ENCODE measurements around the gene CFAP43. TPM values are rescaled to one million over a fixed set of nuclear protein-coding genes. Genes with fewer than 3 reads are reported as not detected.

The CFAP43 gene
- total RNA-seq = under 1 TPM; 0.19 to 0.27 TPM
- polyA plus RNA-seq = under 1 TPM in 1 of 2 donors, not detected in 1; 0.10 TPM
- long read RNA-seq, donor 1, partial matches to known transcripts = 0 of 1 reads
- long read RNA-seq, donor 1, other reads (novel, unspliced or antisense) = 1 of 1 reads
- long read RNA-seq, donor 2 = 0 reads

- ATAC-seq (ENCODE audit: low FRiP score) (peak; percentile 100), DNase-seq (peak; percentile 99 to 100)
- Histone ChIP-seq H3K36me3 (ENCODE audit: control insufficient read depth in 1 of 2, insufficient read depth in 2 of 2, low read length in 1 of 2) (no peaks in the 10 kb centered on the region), H3K27ac (ENCODE audit: low read depth in 1 of 2, low read length in 2 of 2) (no peak within 1 kb of the TSS), H3K9me3 (ENCODE audit: control insufficient read depth, low read length) (no peaks in the 10 kb centered on the region), H3K4me1 (ENCODE audit: control insufficient read depth in 1 of 2, insufficient read depth in 2 of 2, low read length in 2 of 2) (no peaks in the 10 kb centered on the region), H3K27me3 (ENCODE audit: control insufficient read depth in 1 of 2, insufficient read depth in 2 of 2, low read length in 1 of 2) (no peaks in the 10 kb centered on the region), H3K4me3 (ENCODE audit: low read length in 2 of 2) (peak within 1 kb of the TSS; percentile 20 to 33)
- WGBS, 2 donors = 1% methylated on average over 52 to 60 of the region's 60 CpGs
- intact Hi-C loops (cut with DNase I) = no loop called here
Measured at GRCh38 chr10:104231784-104232612, at the start of gene CFAP43. Gene CFAP43 (minus strand): TSS chr10:104232364. CDS start chr10:104232246, 118 bp downstream.

DNA sequence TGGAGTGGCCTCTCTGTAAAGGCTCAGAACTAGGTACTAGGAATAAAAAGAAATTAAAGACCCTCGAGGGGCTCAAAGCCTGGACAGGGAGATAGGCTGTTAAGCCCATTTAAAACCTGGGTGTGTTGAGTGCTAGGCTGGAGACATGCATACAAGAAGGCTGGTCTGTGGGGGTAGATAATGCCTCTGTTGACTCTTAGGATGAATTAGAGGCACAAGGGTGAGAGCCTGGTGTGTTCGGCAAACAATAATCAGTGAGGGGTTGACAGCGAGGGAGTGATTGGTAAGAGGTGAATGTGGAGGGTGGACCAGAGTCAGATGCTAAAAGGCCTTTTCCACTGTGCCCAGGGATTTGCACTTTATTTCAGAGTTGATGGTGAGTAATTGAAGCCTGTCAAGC is 49.5 kb upstream of the CFAP43 start:
- Histone ChIP-seq H3K27ac (ENCODE audit: low read depth in 1 of 2, low read length in 2 of 2) (no peak overlapping the region), H3K27me3 (ENCODE audit: control insufficient read depth in 1 of 2, insufficient read depth in 2 of 2, low read length in 1 of 2) (no peaks in the 10 kb centered on the region), H3K4me1 (ENCODE audit: control insufficient read depth in 1 of 2, insufficient read depth in 2 of 2, low read length in 2 of 2) (no peaks in the 10 kb centered on the region), H3K4me3 (ENCODE audit: low read length in 2 of 2) (no peak overlapping the region), H3K36me3 (ENCODE audit: control insufficient read depth in 1 of 2, insufficient read depth in 2 of 2, low read length in 1 of 2) (no peaks in the 10 kb centered on the region), H3K9me3 (ENCODE audit: control insufficient read depth, low read length) (no peaks in the 10 kb centered on the region)
- intact Hi-C loops (cut with DNase I) = no loop called here
- DNase-seq (no peak), ATAC-seq (ENCODE audit: low FRiP score) (no peak)
- WGBS, 2 donors = 83 to 88% methylated on average over 3 of the region's 3 CpGs

GRCh38 chr10:104279550-104280259 is 47.5 kb upstream of the CFAP43 start:
- no peak overlapping the region for H3K27ac ChIP-seq (ENCODE audit: low read depth in 1 of 2, low read length in 2 of 2)
- no peaks in the 10 kb centered on the region for H3K27me3 ChIP-seq (ENCODE audit: control insufficient read depth in 1 of 2, insufficient read depth in 2 of 2, low read length in 1 of 2)
- ATAC-seq (ENCODE audit: low FRiP score) = no peak
- 92 to 95% methylated on average over 3 of the region's 3 CpGs for WGBS, 2 donors
- no peaks in the 10 kb centered on the region for H3K9me3 ChIP-seq (ENCODE audit: control insufficient read depth, low read length)
- no peak for DNase-seq
- no peak overlapping the region for H3K4me3 ChIP-seq (ENCODE audit: low read length in 2 of 2)
- H3K4me1 ChIP-seq (ENCODE audit: control insufficient read depth in 1 of 2, insufficient read depth in 2 of 2, low read length in 2 of 2) = no peaks in the 10 kb centered on the region
- H3K36me3 ChIP-seq (ENCODE audit: control insufficient read depth in 1 of 2, insufficient read depth in 2 of 2, low read length in 1 of 2) = no peaks in the 10 kb centered on the region
- intact Hi-C loops (cut with DNase I) = no loop called here

DNA sequence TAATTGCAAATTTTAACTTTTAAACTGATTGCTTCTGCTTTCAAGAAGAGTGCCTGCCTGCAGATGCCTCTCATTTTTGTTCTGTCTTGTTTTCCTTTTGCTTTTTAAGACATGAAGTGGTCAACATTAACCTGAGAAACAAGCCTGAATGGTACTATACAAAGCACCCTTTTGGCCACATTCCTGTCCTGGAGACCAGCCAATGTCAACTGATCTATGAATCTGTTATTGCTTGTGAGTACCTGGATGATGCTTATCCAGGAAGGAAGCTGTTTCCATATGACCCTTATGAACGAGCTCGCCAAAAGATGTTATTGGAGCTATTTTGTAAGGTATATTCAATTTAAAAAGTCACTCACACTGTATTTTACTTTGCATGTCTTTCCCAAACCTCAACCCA is 45.6 kb upstream of the CFAP43 start:
- Histone ChIP-seq H3K4me3 (ENCODE audit: low read length in 2 of 2) (no peak overlapping the region), H3K4me1 (ENCODE audit: control insufficient read depth in 1 of 2, insufficient read depth in 2 of 2, low read length in 2 of 2) (no peaks in the 10 kb centered on the region), H3K36me3 (ENCODE audit: control insufficient read depth in 1 of 2, insufficient read depth in 2 of 2, low read length in 1 of 2) (no peaks in the 10 kb centered on the region), H3K27me3 (ENCODE audit: control insufficient read depth in 1 of 2, insufficient read depth in 2 of 2, low read length in 1 of 2) (no peaks in the 10 kb centered on the region), H3K27ac (ENCODE audit: low read depth in 1 of 2, low read length in 2 of 2) (no peak overlapping the region), H3K9me3 (ENCODE audit: control insufficient read depth, low read length) (no peaks in the 10 kb centered on the region)
- ATAC-seq (ENCODE audit: low FRiP score) (no peak), DNase-seq (no peak)
- intact Hi-C loops (cut with DNase I) = no loop called here
- 85 to 92% methylated on average over 2 of the region's 2 CpGs for WGBS, 2 donors

GRCh38 chr10:104276192-104276591 is 44.0 kb upstream of the CFAP43 start:
- WGBS, 2 donors = 70 to 75% methylated on average over 1 of the region's 1 CpG
- ATAC-seq (ENCODE audit: low FRiP score) (no peak), DNase-seq (no peak)
- intact Hi-C loops (cut with DNase I) = no loop called here
- H3K36me3 ChIP-seq (ENCODE audit: control insufficient read depth in 1 of 2, insufficient read depth in 2 of 2, low read length in 1 of 2) = no peaks in the 10 kb centered on the region
- no peak overlapping the region for H3K27ac ChIP-seq (ENCODE audit: low read depth in 1 of 2, low read length in 2 of 2)
- H3K9me3 ChIP-seq (ENCODE audit: control insufficient read depth, low read length) = no peaks in the 10 kb centered on the region
- no peaks in the 10 kb centered on the region for H3K4me1 ChIP-seq (ENCODE audit: control insufficient read depth in 1 of 2, insufficient read depth in 2 of 2, low read length in 2 of 2)
- no peaks in the 10 kb centered on the region for H3K27me3 ChIP-seq (ENCODE audit: control insufficient read depth in 1 of 2, insufficient read depth in 2 of 2, low read length in 1 of 2)
- H3K4me3 ChIP-seq (ENCODE audit: low read length in 2 of 2) = no peak overlapping the region

GRCh38 chr10:104274762-104275721 is 42.9 kb upstream of the CFAP43 start:
- peak overlapping the region in 1 of 2 donors; percentile 22 for H3K4me3 ChIP-seq (ENCODE audit: low read length in 2 of 2)
- no peaks in the 10 kb centered on the region for H3K27me3 ChIP-seq (ENCODE audit: control insufficient read depth in 1 of 2, insufficient read depth in 2 of 2, low read length in 1 of 2)
- ATAC-seq (ENCODE audit: low FRiP score) (peak; percentile 83), DNase-seq (peak; percentile 57 to 78)
- no peaks in the 10 kb centered on the region for H3K36me3 ChIP-seq (ENCODE audit: control insufficient read depth in 1 of 2, insufficient read depth in 2 of 2, low read length in 1 of 2)
- WGBS, 2 donors = 19 to 23% methylated on average over 41 to 42 of the region's 42 CpGs
- H3K4me1 ChIP-seq (ENCODE audit: control insufficient read depth in 1 of 2, insufficient read depth in 2 of 2, low read length in 2 of 2) = no peaks in the 10 kb centered on the region
- intact Hi-C loops (cut with DNase I) = no loop called here
- H3K9me3 ChIP-seq (ENCODE audit: control insufficient read depth, low read length) = no peaks in the 10 kb centered on the region
- no peak overlapping the region for H3K27ac ChIP-seq (ENCODE audit: low read depth in 1 of 2, low read length in 2 of 2)

DNA sequence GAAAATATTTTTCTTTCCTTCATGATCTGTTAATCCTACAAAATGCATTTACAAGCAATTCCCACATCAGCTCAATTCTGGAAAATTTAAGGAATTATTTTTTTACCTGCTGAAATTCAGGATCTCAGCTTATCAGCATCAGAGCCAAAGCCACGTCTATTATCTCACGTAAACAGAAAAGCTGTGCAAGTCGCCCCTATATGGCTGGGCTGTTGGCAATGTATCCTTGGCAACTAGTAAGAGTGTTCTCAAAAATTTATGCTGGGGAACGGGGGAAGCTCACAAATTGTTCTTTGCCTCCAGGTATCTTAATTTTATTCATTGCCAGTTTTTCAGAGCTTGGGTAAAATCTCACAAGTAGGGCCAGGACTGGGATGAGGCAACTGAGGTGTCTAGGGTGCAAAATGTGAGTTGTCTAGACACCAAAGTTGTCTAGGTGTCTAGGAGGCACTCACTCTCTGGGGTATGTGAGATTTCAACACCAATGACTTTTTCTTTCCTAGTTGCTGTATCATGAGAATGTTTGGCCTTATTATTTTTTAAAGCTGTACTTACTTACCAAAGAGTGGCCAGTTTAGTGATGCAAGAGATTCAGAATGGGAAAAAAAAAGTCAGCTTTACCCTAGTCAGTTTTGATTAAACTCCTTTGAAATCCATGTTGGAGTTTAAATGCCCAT is 41.9 kb upstream of the CFAP43 start:
- Histone ChIP-seq H3K4me3 (ENCODE audit: low read length in 2 of 2) (no peak overlapping the region), H3K4me1 (ENCODE audit: control insufficient read depth in 1 of 2, insufficient read depth in 2 of 2, low read length in 2 of 2) (no peaks in the 10 kb centered on the region), H3K27ac (ENCODE audit: low read depth in 1 of 2, low read length in 2 of 2) (no peak overlapping the region), H3K9me3 (ENCODE audit: control insufficient read depth, low read length) (no peaks in the 10 kb centered on the region), H3K36me3 (ENCODE audit: control insufficient read depth in 1 of 2, insufficient read depth in 2 of 2, low read length in 1 of 2) (no peaks in the 10 kb centered on the region), H3K27me3 (ENCODE audit: control insufficient read depth in 1 of 2, insufficient read depth in 2 of 2, low read length in 1 of 2) (no peaks in the 10 kb centered on the region)
- intact Hi-C loops (cut with DNase I) = no loop called here
- DNase-seq (no peak), ATAC-seq (ENCODE audit: low FRiP score) (no peak)
- 44 to 53% methylated on average over 4 of the region's 4 CpGs for WGBS, 2 donors

GRCh38 chr10:104273286-104273685 is 41.1 kb upstream of the CFAP43 start:
- Histone ChIP-seq H3K27ac (ENCODE audit: low read depth in 1 of 2, low read length in 2 of 2) (no peak overlapping the region), H3K9me3 (ENCODE audit: control insufficient read depth, low read length) (no peaks in the 10 kb centered on the region), H3K4me1 (ENCODE audit: control insufficient read depth in 1 of 2, insufficient read depth in 2 of 2, low read length in 2 of 2) (no peaks in the 10 kb centered on the region), H3K27me3 (ENCODE audit: control insufficient read depth in 1 of 2, insufficient read depth in 2 of 2, low read length in 1 of 2) (no peaks in the 10 kb centered on the region), H3K36me3 (ENCODE audit: control insufficient read depth in 1 of 2, insufficient read depth in 2 of 2, low read length in 1 of 2) (no peaks in the 10 kb centered on the region), H3K4me3 (ENCODE audit: low read length in 2 of 2) (no peak overlapping the region)
- DNase-seq = no peak
- WGBS, 2 donors = 75 to 79% methylated on average over 1 of the region's 1 CpG
- intact Hi-C loops (cut with DNase I) = no loop called here
- ATAC-seq (ENCODE audit: low FRiP score) = no peak
